Measurements from ENCODE around the gene CLDN11. TPM values are rescaled to one million over a fixed set of nuclear protein-coding genes. Genes with fewer than 3 reads are reported as not detected.

CLDN11 gene
- total RNA-seq, 1 donor from 2014 or later = 0.70 TPM

DNA sequence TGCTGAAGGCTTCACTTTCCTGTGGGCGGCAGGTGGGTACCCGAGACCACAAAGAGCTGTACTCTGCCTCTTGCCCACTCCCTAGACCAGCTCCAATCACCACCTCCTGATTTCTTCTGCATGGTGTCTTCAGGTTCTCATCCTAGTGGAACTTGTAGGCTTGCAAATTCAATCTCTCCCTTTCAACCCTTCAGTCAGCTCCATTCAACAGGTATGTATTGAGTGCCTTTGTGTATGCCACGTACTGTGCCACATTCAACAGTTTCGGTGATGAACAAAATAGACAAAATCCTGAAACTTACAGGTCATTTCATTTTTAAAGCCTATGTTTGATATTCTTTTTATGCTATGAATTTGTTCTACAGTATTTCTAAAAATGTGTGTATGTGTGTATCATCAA, 5.4 kb upstream of the CLDN11 start:
- H3K27ac ChIP-seq (ENCODE audit: low read depth, low read length) = no peak overlapping the region
- no peak overlapping the region for H2AFZ ChIP-seq (ENCODE audit: low read depth, low read length)
- no peaks in the 10 kb centered on the region for H3K27me3 ChIP-seq (ENCODE audit: insufficient read depth, low read length)
- H3K9me3 Mint-ChIP-seq (ENCODE audit: unreplicated experiment) = peaks cover 4% of the 10 kb centered on the region
- H3K36me3 ChIP-seq (ENCODE audit: insufficient read depth, low read length) = no peaks in the 10 kb centered on the region
- DNase-seq (ENCODE audit: low read depth) (no peak), FAIRE-seq (no peak)
- no peak overlapping the region for H3K9ac ChIP-seq (ENCODE audit: low read length)
- no peak overlapping the region for H3K27ac Mint-ChIP-seq (ENCODE audit: unreplicated experiment)
- H3K27me3 Mint-ChIP-seq (ENCODE audit: low read depth, unreplicated experiment) = peaks cover 22% of the 10 kb centered on the region
- H3K4me3 Mint-ChIP-seq (ENCODE audit: unreplicated experiment) = no peak overlapping the region
- no peak overlapping the region for H3K4me3 ChIP-seq (ENCODE audit: insufficient read depth, low read depth, low read length)
- no peaks in the 10 kb centered on the region for H4K20me1 ChIP-seq (ENCODE audit: insufficient read depth, low read length)
- peaks cover 9% of the 10 kb centered on the region for H3K4me1 ChIP-seq (ENCODE audit: insufficient read depth, low read length)
- H3K4me1 Mint-ChIP-seq (ENCODE audit: low read depth, unreplicated experiment) = peaks cover 5% of the 10 kb centered on the region
- H3K9me3 ChIP-seq (ENCODE audit: insufficient read depth, low read depth, low read length) = no peaks in the 10 kb centered on the region
- TF ChIP-seq EZH2 (IDR thresholded peaks at IDR 0.05; ENCODE audit: insufficient read depth, low read length) (no peak), CTCF (IDR thresholded peaks at IDR 0.05; ENCODE audit: insufficient read depth, low read depth, low read length) (no peak)
- no peak overlapping the region for H3K4me2 ChIP-seq (ENCODE audit: low read length)
- peaks cover 14% of the 10 kb centered on the region for H3K36me3 Mint-ChIP-seq (ENCODE audit: low read depth, unreplicated experiment)
- H3K79me2 ChIP-seq (ENCODE audit: insufficient read depth, low read length) = no peaks in the 10 kb centered on the region

DNA sequence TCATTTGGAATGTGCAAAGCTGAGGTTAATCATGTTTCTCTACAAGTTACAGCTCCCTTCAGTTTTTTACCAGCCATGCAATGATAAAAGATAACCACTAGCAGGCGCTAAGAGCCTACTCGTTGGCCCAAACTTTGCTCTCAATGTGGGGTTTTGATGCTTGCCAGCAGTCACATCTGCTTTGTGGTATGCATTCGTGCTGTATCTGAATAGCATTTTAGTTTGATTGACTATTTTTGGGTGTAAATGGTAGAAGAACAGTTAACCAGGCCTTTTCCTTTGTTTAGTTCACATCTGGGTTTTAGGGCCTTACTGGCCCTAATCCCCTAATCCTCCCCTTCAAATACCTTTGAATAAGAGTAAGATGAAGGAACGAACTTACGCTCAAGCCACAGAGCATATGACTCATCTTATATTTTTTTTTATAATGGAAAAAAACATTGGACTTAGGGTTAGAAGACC, 4.4 kb upstream of the CLDN11 start:
- Histone ChIP-seq H2AFZ (ENCODE audit: low read depth, low read length) (peak overlapping the region; percentile 62), H4K20me1 (ENCODE audit: insufficient read depth, low read length) (no peaks in the 10 kb centered on the region), H3K4me3 (ENCODE audit: insufficient read depth, low read depth, low read length) (no peak overlapping the region), H3K4me1 (ENCODE audit: insufficient read depth, low read length) (peaks cover 15% of the 10 kb centered on the region), H3K36me3 (ENCODE audit: insufficient read depth, low read length) (no peaks in the 10 kb centered on the region), H3K9ac (ENCODE audit: low read length) (no peak overlapping the region), H3K27me3 (ENCODE audit: insufficient read depth, low read length) (no peaks in the 10 kb centered on the region), H3K4me2 (ENCODE audit: low read length) (peak overlapping the region; percentile 45), H3K79me2 (ENCODE audit: insufficient read depth, low read length) (peaks cover 2% of the 10 kb centered on the region), H3K9me3 (ENCODE audit: insufficient read depth, low read depth, low read length) (no peaks in the 10 kb centered on the region), H3K27ac (ENCODE audit: low read depth, low read length) (peak overlapping the region; percentile 40)
- peak; percentile 64 for FAIRE-seq
- Mint-ChIP-seq H3K27me3 (ENCODE audit: low read depth, unreplicated experiment) (peaks cover 27% of the 10 kb centered on the region), H3K36me3 (ENCODE audit: low read depth, unreplicated experiment) (peaks cover 15% of the 10 kb centered on the region), H3K27ac (ENCODE audit: unreplicated experiment) (peak overlapping the region; percentile 58), H3K4me3 (ENCODE audit: unreplicated experiment) (no peak overlapping the region), H3K9me3 (ENCODE audit: unreplicated experiment) (peaks cover 6% of the 10 kb centered on the region), H3K4me1 (ENCODE audit: low read depth, unreplicated experiment) (peaks cover 5% of the 10 kb centered on the region)
- no peak for TF ChIP-seq EZH2 (IDR thresholded peaks at IDR 0.05; ENCODE audit: insufficient read depth, low read length)
- peak; percentile 100 for TF ChIP-seq CTCF (IDR thresholded peaks at IDR 0.05; ENCODE audit: insufficient read depth, low read depth, low read length)
- DNase-seq (ENCODE audit: low read depth) = peak; percentile 85

- Histone ChIP-seq H2AFZ (ENCODE audit: low read depth, low read length) (no peak overlapping the region), H3K79me2 (ENCODE audit: insufficient read depth, low read length) (peaks cover 2% of the 10 kb centered on the region), H3K9ac (ENCODE audit: low read length) (no peak overlapping the region), H3K27ac (ENCODE audit: low read depth, low read length) (no peak overlapping the region), H3K27me3 (ENCODE audit: insufficient read depth, low read length) (no peaks in the 10 kb centered on the region), H3K9me3 (ENCODE audit: insufficient read depth, low read depth, low read length) (no peaks in the 10 kb centered on the region), H3K4me2 (ENCODE audit: low read length) (no peak overlapping the region), H3K36me3 (ENCODE audit: insufficient read depth, low read length) (no peaks in the 10 kb centered on the region), H4K20me1 (ENCODE audit: insufficient read depth, low read length) (no peaks in the 10 kb centered on the region), H3K4me3 (ENCODE audit: insufficient read depth, low read depth, low read length) (no peak overlapping the region), H3K4me1 (ENCODE audit: insufficient read depth, low read length) (peaks cover 20% of the 10 kb centered on the region)
- FAIRE-seq = no peak
- TF ChIP-seq CTCF (IDR thresholded peaks at IDR 0.05; ENCODE audit: insufficient read depth, low read depth, low read length) (no peak), EZH2 (IDR thresholded peaks at IDR 0.05; ENCODE audit: insufficient read depth, low read length) (no peak)
- Mint-ChIP-seq H3K27me3 (ENCODE audit: low read depth, unreplicated experiment) (peaks cover 47% of the 10 kb centered on the region), H3K4me3 (ENCODE audit: unreplicated experiment) (no peak overlapping the region), H3K27ac (ENCODE audit: unreplicated experiment) (no peak overlapping the region), H3K4me1 (ENCODE audit: low read depth, unreplicated experiment) (peaks cover 5% of the 10 kb centered on the region), H3K9me3 (ENCODE audit: unreplicated experiment) (peaks cover 11% of the 10 kb centered on the region), H3K36me3 (ENCODE audit: low read depth, unreplicated experiment) (peaks cover 22% of the 10 kb centered on the region)
- no peak for DNase-seq (ENCODE audit: low read depth)
Measured at GRCh38 chr3:170417090-170417489, 1.6 kb upstream of the CLDN11 start.
